ENCODE data around the gene PACS2.

The PACS2 gene

DNA sequence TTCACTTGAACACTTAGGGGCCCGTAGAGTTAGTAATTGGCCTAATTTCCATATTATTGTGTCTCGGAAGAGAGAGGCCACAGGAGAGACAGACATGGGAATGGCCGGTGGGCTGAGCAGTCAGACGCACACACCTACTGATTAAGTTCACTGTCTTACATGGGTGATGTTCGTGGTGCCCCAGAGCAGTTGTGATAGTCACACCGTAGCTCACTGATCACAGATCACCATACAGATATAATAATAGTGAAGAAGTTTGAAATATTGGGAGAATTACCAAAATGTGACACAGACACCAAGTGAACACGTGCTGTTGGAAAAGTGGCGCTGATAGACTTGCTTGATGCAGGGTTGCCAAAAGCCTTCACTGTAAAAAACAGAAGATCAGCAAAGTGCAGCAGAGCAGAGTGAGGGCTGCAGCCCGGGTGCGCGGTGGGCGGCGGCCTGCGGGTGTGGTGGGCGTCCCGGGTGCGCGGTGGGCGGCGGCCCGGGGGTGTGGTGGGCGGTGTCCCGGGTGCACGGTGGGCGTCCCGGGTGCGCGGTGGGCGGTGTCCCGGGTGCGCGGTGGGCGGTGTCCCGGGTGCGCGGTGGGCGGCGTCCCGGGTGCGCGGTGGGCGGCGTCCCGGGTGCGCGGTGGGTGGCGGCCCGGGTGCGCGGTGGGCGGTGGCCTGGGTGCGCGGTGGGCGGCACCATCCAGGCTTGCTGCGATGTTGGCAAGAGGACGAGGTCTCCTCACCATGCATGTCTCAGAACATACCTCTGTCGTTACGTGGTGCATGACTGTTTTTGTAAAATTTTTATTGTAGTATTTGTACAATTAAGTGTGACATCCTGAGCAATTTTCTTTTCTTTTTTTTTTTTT, 49.5 kb downstream of the PACS2 start:
- CTCF ChIA-PET = interaction anchor here (1.0 to 4.1 kb wide), 6 partner anchors 10 to 273 kb away, joined by 3 to 18 read pairs (median 5); partner anchors contain the start of gene BRF1
- DNase-seq (ENCODE audit: low read depth, low spot score) = no peak
- POLR2A ChIA-PET = interaction anchor here (0.7 kb wide), 1 partner anchor 36 kb away, joined by 3 read pairs; no protein-coding TSS in a partner anchor
- TF ChIP-seq, protein P1, sequence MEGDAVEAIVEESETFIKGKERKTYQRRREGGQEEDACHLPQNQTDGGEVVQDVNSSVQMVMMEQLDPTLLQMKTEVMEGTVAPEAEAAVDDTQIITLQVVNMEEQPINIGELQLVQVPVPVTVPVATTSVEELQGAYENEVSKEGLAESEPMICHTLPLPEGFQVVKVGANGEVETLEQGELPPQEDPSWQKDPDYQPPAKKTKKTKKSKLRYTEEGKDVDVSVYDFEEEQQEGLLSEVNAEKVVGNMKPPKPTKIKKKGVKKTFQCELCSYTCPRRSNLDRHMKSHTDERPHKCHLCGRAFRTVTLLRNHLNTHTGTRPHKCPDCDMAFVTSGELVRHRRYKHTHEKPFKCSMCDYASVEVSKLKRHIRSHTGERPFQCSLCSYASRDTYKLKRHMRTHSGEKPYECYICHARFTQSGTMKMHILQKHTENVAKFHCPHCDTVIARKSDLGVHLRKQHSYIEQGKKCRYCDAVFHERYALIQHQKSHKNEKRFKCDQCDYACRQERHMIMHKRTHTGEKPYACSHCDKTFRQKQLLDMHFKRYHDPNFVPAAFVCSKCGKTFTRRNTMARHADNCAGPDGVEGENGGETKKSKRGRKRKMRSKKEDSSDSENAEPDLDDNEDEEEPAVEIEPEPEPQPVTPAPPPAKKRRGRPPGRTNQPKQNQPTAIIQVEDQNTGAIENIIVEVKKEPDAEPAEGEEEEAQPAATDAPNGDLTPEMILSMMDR (IDR thresholded peaks at IDR 0.05; ENCODE audit: insufficient read depth, low read length, missing control alignments) = no peak
- peak overlapping the region; percentile 32 for H3K4me3 ChIP-seq (ENCODE audit: low read depth, low read length)

DNA sequence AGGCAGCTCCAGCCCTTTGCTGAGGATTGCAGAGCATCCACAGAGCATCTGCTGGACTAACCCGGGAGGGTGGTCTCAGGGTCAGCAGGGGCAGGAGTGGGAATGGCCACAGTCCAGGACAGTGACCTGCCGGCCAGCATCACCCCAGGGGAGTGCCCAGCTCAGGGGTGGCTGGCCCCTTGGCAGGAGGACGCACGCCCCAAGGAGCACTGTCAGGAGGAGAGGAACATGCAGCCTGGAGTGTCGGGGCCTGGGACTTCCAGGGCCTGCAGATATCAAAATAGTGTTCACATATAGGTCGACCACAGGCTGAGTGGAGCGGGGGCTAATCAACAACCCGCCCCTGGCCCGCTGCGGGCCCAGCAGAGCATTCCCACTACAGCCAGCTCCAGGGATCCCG, 50.6 kb downstream of the PACS2 start:
- no peak overlapping the region for H3K4me3 ChIP-seq (ENCODE audit: low read depth, low read length)
- DNase-seq (ENCODE audit: low read depth, low spot score) = no peak
- ChIA-PET CTCF (interaction anchor here (1.0 to 4.1 kb wide), 9 partner anchors 9 to 274 kb away, joined by 3 to 18 read pairs (median 5); partner anchors contain the start of gene BRF1), POLR2A (interaction anchor here (0.7 kb wide), 1 partner anchor 35 kb away, joined by 3 read pairs; no protein-coding TSS in a partner anchor)
- TF ChIP-seq, protein P1 (IDR thresholded peaks at IDR 0.05; ENCODE audit: insufficient read depth, low read length, missing control alignments) = no peak

DNA sequence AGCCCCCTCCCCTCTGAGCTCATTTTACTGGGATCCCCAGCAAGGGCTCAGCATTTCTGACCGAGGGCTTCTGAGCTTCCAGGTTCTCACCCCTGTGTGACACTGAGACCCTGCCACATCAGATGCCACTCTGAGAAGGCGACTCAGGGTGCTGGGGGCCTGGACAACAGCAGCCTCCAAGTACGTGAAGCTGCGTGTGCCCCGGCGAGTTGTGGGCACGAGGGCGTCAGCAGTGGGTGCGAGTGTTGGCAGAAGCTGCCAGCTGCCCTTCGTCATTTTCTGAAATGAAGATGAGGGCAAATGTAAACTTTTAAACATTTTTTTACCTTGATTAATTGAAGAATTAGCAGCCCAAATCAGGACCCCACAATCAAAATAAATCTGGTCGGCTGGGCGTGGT, 51.1 kb downstream of the PACS2 start:
- H3K4me3 ChIP-seq (ENCODE audit: low read depth, low read length) = no peak overlapping the region
- no peak for DNase-seq (ENCODE audit: low read depth, low spot score)
- TF ChIP-seq, protein P1 (IDR thresholded peaks at IDR 0.05; ENCODE audit: insufficient read depth, low read length, missing control alignments) = no peak
- CTCF ChIA-PET = interaction anchor here (1.1 to 2.5 kb wide), 6 partner anchors 9 to 172 kb away, joined by 3 to 16 read pairs (median 6); no protein-coding TSS in a partner anchor
- POLR2A ChIA-PET = no interaction called here

- no peak overlapping the region for H3K4me3 ChIP-seq (ENCODE audit: low read depth, low read length)
- ChIA-PET CTCF (interaction anchor here (0.9 to 2.5 kb wide), 4 partner anchors 15 to 171 kb away, joined by 3 to 16 read pairs (median 3); no protein-coding TSS in a partner anchor), POLR2A (no interaction called here)
- no peak for DNase-seq (ENCODE audit: low read depth, low spot score)
- TF ChIP-seq, protein P1 (IDR thresholded peaks at IDR 0.05; ENCODE audit: insufficient read depth, low read length, missing control alignments) = no peak
Observed at GRCh38 chr14:105366386-105367074, 52.0 kb downstream of the PACS2 start.

DNA sequence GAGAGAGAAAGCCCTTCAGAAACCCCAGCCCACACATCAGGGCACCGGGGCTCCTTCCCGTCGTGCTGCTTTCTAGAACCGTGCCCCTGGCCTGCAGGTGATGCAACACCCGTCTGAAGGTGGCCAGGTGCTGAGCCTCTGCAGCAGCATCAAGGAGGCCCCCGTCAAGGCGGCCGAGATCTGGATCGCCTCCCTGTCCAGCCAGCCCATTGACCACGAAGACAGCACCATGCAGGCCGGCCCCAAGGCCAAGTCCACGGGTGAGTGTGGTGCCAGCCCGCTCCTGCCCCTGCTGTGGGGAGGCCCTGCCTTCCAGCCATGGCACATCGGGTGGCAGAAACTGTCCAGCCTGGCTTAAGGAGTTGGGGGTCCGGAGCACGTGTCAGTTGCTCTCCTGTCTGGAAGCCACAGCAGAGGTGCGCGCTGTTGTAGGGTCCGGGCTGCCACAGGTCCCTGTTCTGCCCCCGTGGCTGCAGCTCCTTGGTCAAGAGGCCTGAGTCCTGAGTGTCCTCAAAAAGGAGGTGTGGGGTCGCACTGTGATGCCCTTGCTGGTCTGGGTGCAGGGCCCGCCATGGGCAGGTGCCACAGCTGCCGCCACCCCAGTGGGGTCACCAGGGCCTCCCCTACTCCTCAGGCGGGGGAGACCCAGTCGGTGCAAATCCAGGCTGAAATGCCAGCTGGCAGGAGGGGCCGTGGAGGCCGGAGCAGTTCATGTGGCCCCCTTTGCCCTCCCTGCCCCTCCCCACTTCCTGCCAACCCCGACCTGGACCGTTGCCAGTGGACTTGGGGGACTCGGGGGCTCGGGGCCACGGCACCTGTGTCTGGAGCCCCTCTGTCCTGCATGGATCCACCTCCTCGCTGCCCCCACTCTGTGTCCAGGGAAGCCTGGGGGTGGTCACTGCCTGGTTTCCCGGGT, 52.8 kb downstream of the PACS2 start:
- TF ChIP-seq, protein P1 (IDR thresholded peaks at IDR 0.05; ENCODE audit: insufficient read depth, low read length, missing control alignments) = no peak
- ChIA-PET POLR2A (no interaction called here), CTCF (interaction anchor here (1.0 to 6.6 kb wide), 5 partner anchors 10 to 122 kb away, joined by 3 to 91 read pairs (median 3); no protein-coding TSS in a partner anchor)
- no peak for DNase-seq (ENCODE audit: low read depth, low spot score)
- H3K4me3 ChIP-seq (ENCODE audit: low read depth, low read length) = no peak overlapping the region
